UCSD-AML1 (cell line): ENCODE results near the gene LMX1B.
"Not testable (repeated sequence)": the region's sequence is repeated elsewhere in the genome, so short reads cannot be mapped to it uniquely, and the experiment has no call there.

Source experiments
- DNase-seq: peaks from one replicate; lab custom pipeline; 2025; ENCODE audit not compliant: unreplicated experiment; lab: John Stamatoyannopoulos, UW

LMX1B gene

GRCh38 chr9:126613651-126614050 is at the start of gene LMX1B:
TSS of gene LMX1B (plus strand) at chr9:126613928. CDS start at chr9:126614450, 522 bp downstream.
- DNase-seq = no peak

GRCh38 chr9:126564128-126564527 is 49.6 kb upstream of the LMX1B start:
- no peak for DNase-seq

- DNase-seq = no peak
Observed at GRCh38 chr9:126564716-126565115, 49.0 kb upstream of the LMX1B start.

GRCh38 chr9:126565336-126566128 is 48.2 kb upstream of the LMX1B start:
- DNase-seq = no peak

- DNase-seq = no peak
Observed at GRCh38 chr9:126569036-126569435, 44.7 kb upstream of the LMX1B start.

- DNase-seq = no peak
Observed at GRCh38 chr9:126578029-126578428, 35.7 kb upstream of the LMX1B start.

GRCh38 chr9:126580319-126580718 is 33.4 kb upstream of the LMX1B start:
- not testable (repeated sequence) for DNase-seq

GRCh38 chr9:126581893-126582292 is 31.8 kb upstream of the LMX1B start:
- DNase-seq = no peak

GRCh38 chr9:126582427-126582826 is 31.3 kb upstream of the LMX1B start:
- no peak for DNase-seq

- no peak for DNase-seq
Observed at GRCh38 chr9:126583144-126583760, 30.5 kb upstream of the LMX1B start.

- DNase-seq = no peak
Observed at GRCh38 chr9:126584611-126585010, 29.1 kb upstream of the LMX1B start.

GRCh38 chr9:126586236-126586635 is 27.5 kb upstream of the LMX1B start:
- no peak for DNase-seq

GRCh38 chr9:126587187-126588185 is 26.2 kb upstream of the LMX1B start:
- DNase-seq = no peak

- DNase-seq = no peak
Observed at GRCh38 chr9:126588491-126589168, 25.1 kb upstream of the LMX1B start.

- no peak for DNase-seq
Observed at GRCh38 chr9:126589349-126589748, 24.4 kb upstream of the LMX1B start.

GRCh38 chr9:126591083-126591482 is 22.6 kb upstream of the LMX1B start:
- DNase-seq = no peak

- no peak for DNase-seq
Observed at GRCh38 chr9:126591922-126592321, 21.8 kb upstream of the LMX1B start.

GRCh38 chr9:126592461-126592860 is 21.3 kb upstream of the LMX1B start:
- DNase-seq = no peak

GRCh38 chr9:126595982-126596381 is 17.7 kb upstream of the LMX1B start:
- DNase-seq = no peak

GRCh38 chr9:126599047-126599650 is 14.6 kb upstream of the LMX1B start:
- no peak for DNase-seq
